Measurements from ENCODE around the gene MOV10L1. TPM values are rescaled to one million over a fixed set of nuclear protein-coding genes. Genes with fewer than 3 reads are reported as not detected.

MOV10L1 gene
- total RNA-seq, 1 donor from 2014 or later = 1.6 TPM

- intact Hi-C loops (cut with DNase I) = no loop called here
- DNase-seq (ENCODE audit: low spot score) (no peak), ATAC-seq (no peak)
Measured at GRCh38 chr22:50058061-50058905, 31.5 kb upstream of the MOV10L1 start, which contains the start of gene TTLL8. Gene TTLL8 (minus strand): TSS chr22:50058298.

GRCh38 chr22:50058906-50059880, 30.6 kb upstream of the MOV10L1 start:
- DNase-seq (ENCODE audit: low spot score) (no peak), ATAC-seq (peak; percentile 49)
- intact Hi-C loops (cut with DNase I) = no loop called here

- ATAC-seq (no peak), DNase-seq (ENCODE audit: low spot score) (no peak)
- intact Hi-C loops (cut with DNase I) = no loop called here
Measured at GRCh38 chr22:50059881-50060262, 29.9 kb upstream of the MOV10L1 start.

- intact Hi-C loops (cut with DNase I) = no loop called here
- DNase-seq (ENCODE audit: low spot score) (no peak), ATAC-seq (no peak)
Measured at GRCh38 chr22:50060441-50061140, 29.2 kb upstream of the MOV10L1 start.

DNA sequence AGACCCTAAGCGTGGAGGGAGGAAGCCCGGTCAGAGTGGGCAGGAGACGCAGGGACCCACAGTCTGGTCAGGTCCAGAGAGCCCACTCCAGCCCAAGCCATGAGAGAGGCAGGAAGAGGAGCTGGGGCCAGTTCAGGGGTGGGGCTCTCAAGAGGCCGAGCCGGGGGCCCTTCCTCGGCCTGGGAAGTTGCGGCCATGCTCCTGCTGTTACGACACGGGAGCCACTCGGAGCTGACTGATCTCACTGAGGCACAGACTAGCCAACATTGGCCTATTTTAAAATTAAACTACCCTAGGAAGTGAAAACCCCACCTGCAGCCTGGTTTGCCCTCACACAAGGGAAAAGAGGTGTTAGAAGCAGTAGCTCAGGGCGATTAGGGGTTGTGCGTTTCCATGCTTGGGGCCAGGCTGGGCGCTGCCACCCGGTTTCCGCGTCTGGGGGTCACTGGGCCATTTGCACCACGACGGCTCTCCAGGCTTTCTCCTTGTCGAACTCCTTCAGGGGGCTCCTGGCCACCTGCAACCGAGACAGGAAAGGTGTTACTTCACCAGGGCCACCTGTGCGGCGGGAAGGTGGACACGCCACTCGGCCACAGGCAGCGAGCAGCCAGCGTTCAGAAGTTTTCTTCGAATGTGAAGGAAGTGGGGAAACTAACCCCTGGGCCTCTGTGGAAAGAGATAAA, 28.5 kb upstream of the MOV10L1 start:
- ATAC-seq = no peak
- no peak for DNase-seq (ENCODE audit: low spot score)
- intact Hi-C loops (cut with DNase I) = no loop called here

DNA sequence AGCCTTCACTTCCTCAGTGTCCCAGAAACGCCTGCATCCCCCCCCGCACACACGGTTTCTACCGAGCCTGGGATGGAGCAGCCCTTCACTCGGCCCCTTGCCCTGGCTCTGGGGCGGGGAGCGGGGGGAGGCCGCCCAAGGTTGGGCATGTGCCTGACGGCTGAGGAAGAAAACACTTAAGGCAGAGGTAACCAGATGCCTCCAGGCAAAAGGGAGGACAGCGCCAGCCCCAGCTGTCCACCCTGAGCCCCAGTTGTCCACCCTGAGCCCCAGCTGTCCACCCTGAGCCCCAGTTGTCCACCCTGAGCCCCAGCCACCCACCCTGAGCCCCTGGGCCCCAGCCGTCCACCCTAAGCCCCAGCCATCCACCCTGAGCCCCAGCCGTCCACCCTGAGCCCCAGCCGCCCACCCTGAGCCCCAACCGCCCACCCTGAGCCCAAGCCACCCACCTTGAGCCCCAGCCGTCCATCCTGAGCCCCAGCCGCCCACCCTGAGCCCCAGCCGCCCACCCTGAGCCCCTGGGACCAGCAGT, 27.9 kb upstream of the MOV10L1 start:
- intact Hi-C loops (cut with DNase I) = no loop called here
- ATAC-seq (no peak), DNase-seq (ENCODE audit: low spot score) (no peak)

- DNase-seq (ENCODE audit: low spot score) = no peak
- ATAC-seq = no peak
- intact Hi-C loops (cut with DNase I) = no loop called here
Measured at GRCh38 chr22:50062509-50063135, 27.2 kb upstream of the MOV10L1 start.

DNA sequence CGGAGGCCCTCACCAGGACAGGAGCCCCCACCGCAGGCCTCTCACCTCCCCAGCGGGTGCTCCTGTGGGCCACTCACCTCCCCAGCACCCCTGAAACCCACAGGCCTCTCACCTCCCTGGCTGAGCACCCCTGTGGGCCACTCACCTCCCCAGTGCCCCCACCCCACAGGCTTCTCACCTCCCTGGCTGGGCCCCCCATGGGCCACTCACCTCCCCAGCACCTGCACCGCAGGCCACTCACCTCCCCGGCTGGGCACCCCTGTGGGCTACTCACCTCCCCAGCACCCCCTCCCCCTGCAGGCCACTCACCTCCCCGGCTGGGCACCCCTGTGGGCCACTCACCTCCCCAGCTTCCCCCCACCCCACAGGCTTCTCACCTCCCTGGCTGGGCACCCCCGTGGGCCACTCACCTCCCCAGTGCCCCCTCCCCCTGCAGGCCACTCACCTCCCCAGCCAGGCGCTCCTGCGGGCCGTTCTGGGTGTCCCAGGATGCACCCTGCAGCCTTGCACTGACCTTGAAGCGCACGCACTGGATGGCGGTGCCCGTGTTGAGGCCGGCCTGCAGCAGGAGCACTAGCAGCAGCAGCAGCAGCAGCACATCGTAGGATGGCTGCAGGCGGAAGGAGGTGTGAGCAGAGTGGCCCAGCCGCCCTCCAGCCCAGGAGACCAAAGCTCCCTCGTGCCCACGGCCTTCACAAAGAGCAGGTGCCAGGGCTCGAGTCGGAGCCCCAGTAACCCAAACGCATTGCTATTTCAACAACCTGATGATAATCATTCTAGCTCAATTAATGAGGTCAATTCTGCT, 26.0 kb upstream of the MOV10L1 start:
- DNase-seq (ENCODE audit: low spot score) (no peak), ATAC-seq (peak; percentile 15)
- intact Hi-C loops (cut with DNase I) = no loop called here

GRCh38 chr22:50064453-50064852, 25.4 kb upstream of the MOV10L1 start:
- intact Hi-C loops (cut with DNase I) = no loop called here
- ATAC-seq = no peak

DNA sequence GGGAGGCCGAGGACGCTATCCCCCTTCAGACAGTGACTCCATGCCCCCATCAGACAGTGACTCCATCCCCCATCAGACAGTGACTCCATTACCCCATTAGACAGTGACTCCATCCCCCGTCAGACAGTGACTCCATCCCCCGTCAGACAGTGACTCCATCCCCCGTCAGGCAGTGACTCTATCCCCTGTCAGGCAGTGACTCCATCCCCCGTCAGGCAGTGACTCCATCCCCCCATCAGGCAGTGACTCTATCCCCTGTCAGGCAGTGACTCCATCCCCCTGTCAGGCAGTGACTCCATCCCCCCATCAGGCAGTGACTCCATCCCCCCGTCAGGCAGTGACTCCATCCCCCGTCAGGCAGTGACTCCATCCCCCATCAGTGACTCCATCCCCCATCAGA, 22.6 kb upstream of the MOV10L1 start:
- ATAC-seq = no peak
- intact Hi-C loops (cut with DNase I) = no loop called here
- no peak for DNase-seq (ENCODE audit: low spot score)

More at GRCh38 chr22:50064453-50064852, 25.4 kb upstream of the MOV10L1 start:
- DNase-seq (ENCODE audit: low spot score) = no peak

DNA sequence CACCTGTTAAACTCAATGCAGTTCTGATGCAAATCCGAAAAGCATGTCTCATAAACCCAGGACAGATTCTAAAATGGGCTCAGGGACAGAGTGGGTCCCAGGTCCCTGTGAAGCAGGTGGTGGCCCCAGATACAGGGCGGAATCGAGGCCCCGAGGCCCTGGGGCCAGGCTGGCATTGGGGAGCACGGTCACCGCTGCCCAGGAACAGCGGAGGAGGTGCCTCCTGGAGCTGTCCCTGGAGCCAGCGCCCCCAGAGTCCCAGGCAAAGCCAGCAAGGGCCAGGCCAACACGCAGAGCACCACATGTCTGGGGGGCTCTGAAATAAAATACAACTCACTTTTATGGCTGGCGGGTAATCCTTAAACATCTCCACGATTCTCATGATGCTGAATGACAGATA, 21.7 kb upstream of the MOV10L1 start:
- ATAC-seq (no peak), DNase-seq (ENCODE audit: low spot score) (no peak)
- intact Hi-C loops (cut with DNase I) = no loop called here

- DNase-seq (ENCODE audit: low spot score) (no peak), ATAC-seq (no peak)
- intact Hi-C loops (cut with DNase I) = no loop called here
Measured at GRCh38 chr22:50070366-50070765, 19.4 kb upstream of the MOV10L1 start.

- DNase-seq (ENCODE audit: low spot score) (no peak), ATAC-seq (no peak)
- intact Hi-C loops (cut with DNase I) = no loop called here
Measured at GRCh38 chr22:50071432-50072166, 18.2 kb upstream of the MOV10L1 start.

- DNase-seq (ENCODE audit: low spot score) = no peak
- intact Hi-C loops (cut with DNase I) = no loop called here
- ATAC-seq = no peak
Measured at GRCh38 chr22:50072167-50072555, 17.6 kb upstream of the MOV10L1 start.

DNA sequence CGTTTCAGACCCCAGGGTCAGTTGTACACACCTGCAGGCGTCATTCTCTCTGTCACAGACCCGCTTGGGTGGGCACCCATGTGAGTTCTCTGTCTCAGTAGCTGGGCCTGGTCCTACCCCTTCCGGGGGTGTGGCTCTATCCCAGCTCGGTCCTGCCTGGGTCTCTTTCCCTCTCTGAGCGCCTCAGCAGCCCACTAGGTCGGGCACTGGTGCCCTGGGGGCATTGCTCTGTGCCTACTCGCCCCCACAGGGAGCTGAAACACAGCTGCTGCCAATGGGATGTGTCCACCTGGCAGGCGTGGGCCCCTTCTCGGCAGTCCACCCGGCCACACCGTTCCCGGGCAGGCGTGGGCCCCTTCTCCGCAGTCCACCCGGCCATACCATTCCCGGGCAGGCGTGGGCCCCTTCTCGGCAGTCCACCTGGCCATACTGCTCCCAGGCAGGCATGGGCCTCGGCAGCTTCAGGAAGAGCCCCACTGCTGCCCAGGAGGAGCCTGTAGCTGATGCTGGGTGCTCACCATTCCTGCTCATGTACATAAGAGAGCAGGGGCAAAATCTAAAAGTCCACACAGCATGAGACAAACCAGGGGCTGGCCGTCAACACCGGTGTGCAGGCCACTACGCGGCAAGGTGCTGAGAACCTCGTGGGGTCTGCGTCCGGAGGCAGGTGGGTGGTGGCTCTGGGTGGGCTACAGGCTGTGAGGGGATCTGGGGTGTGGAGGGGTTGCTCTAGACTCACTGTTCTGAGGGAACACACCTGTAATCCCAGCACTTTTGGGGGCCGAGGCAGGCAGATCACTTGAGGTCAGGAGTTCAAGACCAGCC, 16.9 kb upstream of the MOV10L1 start:
- DNase-seq (ENCODE audit: low spot score) (no peak), ATAC-seq (no peak)
- intact Hi-C loops (cut with DNase I) = no loop called here

DNA sequence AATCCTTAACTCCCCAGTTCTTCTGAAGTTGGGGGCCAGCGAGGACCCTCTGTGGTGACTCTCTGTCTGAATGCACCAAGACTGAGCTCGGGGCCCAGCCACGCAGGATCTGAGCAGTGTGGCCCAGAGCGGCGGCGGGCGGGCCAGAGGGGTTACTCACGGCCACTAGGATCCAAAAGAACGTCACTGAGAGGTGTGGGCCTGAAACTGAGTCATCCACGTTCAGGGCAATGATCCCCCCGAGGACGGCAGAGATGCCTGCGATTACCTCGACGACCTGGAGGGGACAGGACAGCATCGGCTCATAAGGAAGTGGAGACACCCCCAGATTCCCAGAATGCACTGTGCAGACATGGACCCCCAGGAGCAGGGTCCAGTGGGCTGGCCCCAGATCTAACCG, 15.8 kb upstream of the MOV10L1 start:
- ATAC-seq = no peak
- intact Hi-C loops (cut with DNase I) = no loop called here
- no peak for DNase-seq (ENCODE audit: low spot score)
